ENCODE measurements around the gene GEMIN2. TPM values are rescaled to one million over a fixed set of nuclear protein-coding genes. Genes with fewer than 3 reads are reported as not detected.

GEMIN2 gene
- total RNA-seq, 1 donor from 2014 or later = 71.8 TPM

GRCh38 chr14:39108791-39109190, 5.3 kb upstream of the GEMIN2 start:
- H4K20me1 ChIP-seq (ENCODE audit: low read depth) = no peaks in the 10 kb centered on the region
- no peaks in the 10 kb centered on the region for H3K79me2 ChIP-seq (ENCODE audit: low read depth)
- Mint-ChIP-seq H3K27me3 (ENCODE audit: insufficient read depth, low read depth) (peaks cover 2% of the 10 kb centered on the region), H3K4me3 (no peak overlapping the region), H3K36me3 (no peaks in the 10 kb centered on the region), H3K9me3 (no peaks in the 10 kb centered on the region), H3K4me1 (peaks cover 13% of the 10 kb centered on the region), H3K27ac (no peak overlapping the region)
- peaks cover 21% of the 10 kb centered on the region for H3K4me1 ChIP-seq
- no peak overlapping the region for H3K4me3 ChIP-seq
- H3F3A ChIP-seq (ENCODE audit: low read depth) = peaks cover 13% of the 10 kb centered on the region
- no peak overlapping the region for H3K4me2 ChIP-seq
- DNase-seq (ENCODE audit: low spot score) = no peak
- H3K27me3 ChIP-seq = no peaks in the 10 kb centered on the region
- no peaks in the 10 kb centered on the region for H3K36me3 ChIP-seq
- H3K27ac ChIP-seq = no peak overlapping the region
- no peak for TF ChIP-seq CTCF (IDR thresholded peaks at IDR 0.05)
- TF ChIP-seq EZH2phosphoT487 (IDR thresholded peaks at IDR 0.05) = no peak
- no peaks in the 10 kb centered on the region for H3K9me3 ChIP-seq (ENCODE audit: low read depth)
- H3K9ac ChIP-seq = no peak overlapping the region
- H2AFZ ChIP-seq (replicated peaks) = no peak overlapping the region

GRCh38 chr14:39109893-39110715, 4.0 kb upstream of the GEMIN2 start:
- TF ChIP-seq EZH2phosphoT487 (IDR thresholded peaks at IDR 0.05) (no peak), CTCF (IDR thresholded peaks at IDR 0.05) (no peak), EZH2 (IDR thresholded peaks at IDR 0.05) (no peak)
- no peak overlapping the region for H3K9ac ChIP-seq

GRCh38 chr14:39113685-39114072, 444 bp upstream of the GEMIN2 start:
- Mint-ChIP-seq H3K4me1 (peaks cover 8% of the 10 kb centered on the region), H3K9me3 (no peaks in the 10 kb centered on the region), H3K4me3 (peak overlapping the region; percentile 97), H3K36me3 (no peaks in the 10 kb centered on the region), H3K27me3 (ENCODE audit: insufficient read depth, low read depth) (peaks cover 3% of the 10 kb centered on the region), H3K27ac (no peak overlapping the region)
- Histone ChIP-seq H3K27ac (no peak overlapping the region), H3F3A (ENCODE audit: low read depth) (peaks cover 4% of the 10 kb centered on the region), H3K4me3 (peak overlapping the region; percentile 71), H3K36me3 (no peaks in the 10 kb centered on the region), H4K20me1 (ENCODE audit: low read depth) (no peaks in the 10 kb centered on the region), H3K4me1 (peaks cover 8% of the 10 kb centered on the region), H3K27me3 (no peaks in the 10 kb centered on the region), H2AFZ (replicated peaks) (peak overlapping the region; percentile 95), H3K9ac (no peak overlapping the region), H3K4me2 (peak overlapping the region; percentile 95), H3K79me2 (ENCODE audit: low read depth) (peaks cover 24% of the 10 kb centered on the region), H3K9me3 (ENCODE audit: low read depth) (no peaks in the 10 kb centered on the region)
- DNase-seq (ENCODE audit: low spot score) = no peak
- no peak for TF ChIP-seq EZH2 (IDR thresholded peaks at IDR 0.05)
- TF ChIP-seq CTCF (IDR thresholded peaks at IDR 0.05) = no peak
- no peak for TF ChIP-seq EZH2phosphoT487 (IDR thresholded peaks at IDR 0.05)

More at GRCh38 chr14:39109893-39110715, 4.0 kb upstream of the GEMIN2 start:
- Histone ChIP-seq H3K79me2 (ENCODE audit: low read depth) (peaks cover 9% of the 10 kb centered on the region), H3F3A (ENCODE audit: low read depth) (peaks cover 4% of the 10 kb centered on the region), H4K20me1 (ENCODE audit: low read depth) (no peaks in the 10 kb centered on the region), H3K4me1 (peaks cover 8% of the 10 kb centered on the region), H3K4me3 (no peak overlapping the region), H2AFZ (replicated peaks) (peak overlapping the region; percentile 32), H3K27me3 (no peaks in the 10 kb centered on the region), H3K9me3 (ENCODE audit: low read depth) (no peaks in the 10 kb centered on the region), H3K36me3 (no peaks in the 10 kb centered on the region), H3K4me2 (no peak overlapping the region), H3K27ac (no peak overlapping the region)
- no peak overlapping the region for H3K27ac Mint-ChIP-seq
- peaks cover 7% of the 10 kb centered on the region for H3K4me1 Mint-ChIP-seq
- peaks cover under 1% of the 10 kb centered on the region for H3K27me3 Mint-ChIP-seq (ENCODE audit: insufficient read depth, low read depth)
- no peaks in the 10 kb centered on the region for H3K36me3 Mint-ChIP-seq
- no peak overlapping the region for H3K4me3 Mint-ChIP-seq
- no peaks in the 10 kb centered on the region for H3K9me3 Mint-ChIP-seq
- DNase-seq (ENCODE audit: low spot score) = no peak
